Fibroblast of lung (primary cell): ENCODE measurements around the gene KRTAP6-2. TPM values are rescaled to one million over a fixed set of nuclear protein-coding genes. Genes with fewer than 3 reads are reported as not detected.

Experiments used
- DNase-seq, 2 donors: peaks; one replicate each; pipeline versions ENCODE4 v3.0.0 to v3.0.0-alpha.2; 2010; ENCODE audit warnings: low read depth in 2 of 2
- H2AFZ ChIP-seq: 2 replicates; pipeline ENCODE4 v1.5.1; 2012; ENCODE audit warnings: low read length, control low read depth, inconsistent platforms
- H3K27ac ChIP-seq: 2 replicates; pipeline ENCODE4 v1.5.1; 2011; ENCODE audit warnings: low read length, control low read depth; ENCODE audit not compliant: insufficient read depth
- H3K27me3 ChIP-seq: 2 replicates; pipeline ENCODE4 v1.5.1; 2011; ENCODE audit warnings: mild to moderate bottlenecking, low read length; ENCODE audit not compliant: control insufficient read depth, insufficient read depth
- H3K36me3 ChIP-seq: 2 replicates; pipeline ENCODE4 v1.5.1; 2011; ENCODE audit warnings: low read length; ENCODE audit not compliant: control insufficient read depth, insufficient read depth
- H3K4me1 ChIP-seq: 2 replicates; pipeline ENCODE4 v1.5.1; 2011; ENCODE audit warnings: low read length; ENCODE audit not compliant: control insufficient read depth, insufficient read depth; ENCODE audit errors: extremely low read depth
- H3K4me2 ChIP-seq: 2 replicates; pipeline ENCODE4 v1.5.1; 2011; ENCODE audit warnings: low read length, control low read depth; ENCODE audit not compliant: insufficient read depth; ENCODE audit errors: extremely low read depth
- H3K4me3 ChIP-seq, 4 experiments: fragments of 200-600 bp in 1 of 4; sonication (generic) in 1 of 4; replicated peaks in 1 of 4; 2 replicates each; pipeline ENCODE4 v1.5.1; 2011 to 2016; ENCODE audit warnings: low read length in 4 of 4, low read depth in 3 of 4, mild to moderate bottlenecking in 3 of 4, control low read depth in 2 of 4, inconsistent platforms in 1 of 4, mixed read lengths in 1 of 4; ENCODE audit not compliant: insufficient read depth in 1 of 4; ENCODE audit errors: control extremely low read depth in 1 of 4
- H3K79me2 ChIP-seq: 2 replicates; pipeline ENCODE4 v1.5.1; 2012; ENCODE audit warnings: mild to moderate bottlenecking, low read length, inconsistent platforms; ENCODE audit not compliant: control insufficient read depth, insufficient read depth
- H3K9ac ChIP-seq: 2 replicates; pipeline ENCODE4 v1.5.1; 2011; ENCODE audit warnings: mild to moderate bottlenecking, low read length, control low read depth; ENCODE audit not compliant: insufficient read depth
- H3K9me3 ChIP-seq: 2 replicates; pipeline ENCODE4 v1.5.1; 2012; ENCODE audit warnings: low read depth, low read length; ENCODE audit not compliant: control insufficient read depth, insufficient read depth
- H4K20me1 ChIP-seq: 2 replicates; pipeline ENCODE4 v1.5.1; 2011; ENCODE audit warnings: low read length; ENCODE audit not compliant: control insufficient read depth, insufficient read depth; ENCODE audit errors: extremely low read depth
- CTCF ChIP-seq, 2 donors: IDR thresholded peaks in 1 of 2; conservative IDR thresholded peaks in 1 of 2; 1 replicate in 1 of 2; 2 replicates in 1 of 2; pipeline ENCODE4 v1.5.1; 2011 to 2012; ENCODE audit warnings: low read length in 2 of 2, control low read depth in 1 of 2, inconsistent platforms in 1 of 2, low read depth in 1 of 2, mild to moderate bottlenecking in 1 of 2
- EZH2 ChIP-seq: IDR thresholded peaks from 2 replicates; pipeline ENCODE4 v1.5.1; 2012; ENCODE audit warnings: low read length, control low read depth, mild to moderate bottlenecking; ENCODE audit errors: missing control alignments
- polyA plus RNA-seq, 2 donors: library from polyadenylated mRNA; depleted of rRNA in 1 of 2; stranded (reverse) in 1 of 2; unstranded in 1 of 2; fragments of >200 nt; gene quantifications; 2 replicates each; pipeline ENCODE4 v1.2.1, GENCODE V29; 2011 to 2012; ENCODE audit warnings: missing spikeins in 1 of 2
- total RNA-seq: library from RNA; depleted of rRNA; stranded (reverse); fragments of >200 nt; gene quantifications from 2 replicates; pipeline ENCODE4 v1.2.1, GENCODE V29; 2014

KRTAP6-2 gene
- total and polyA plus RNA-seq, 2 donors (not counting 1 experiment from before 2014, with no cell fraction given) = not detected

GRCh38 chr21:30590297-30590696, 8.4 kb downstream of the KRTAP6-2 start, which contains the start of gene KRTAP22-2:
TSS of gene KRTAP22-2 (minus strand) at chr21:30590397.
- H2AFZ ChIP-seq = no peak within 1 kb of the TSS
- TF ChIP-seq CTCF (conservative IDR thresholded peaks at IDR 0.05 in 1 of 2, IDR thresholded peaks at IDR 0.05 in 1 of 2; ENCODE audit: low read depth in 1 of 2, low read length in 2 of 2) (no peak), EZH2 (no peak)
- H4K20me1 ChIP-seq = no peaks in the 10 kb centered on the region
- no peak within 1 kb of the TSS for H3K27ac ChIP-seq
- H3K4me2 ChIP-seq = no peak within 1 kb of the TSS
- H3K4me1 ChIP-seq = no peaks in the 10 kb centered on the region
- no peaks in the 10 kb centered on the region for H3K79me2 ChIP-seq
- no peak within 1 kb of the TSS for H3K4me3 ChIP-seq
- H3K27me3 ChIP-seq = no peaks in the 10 kb centered on the region
- no peak within 1 kb of the TSS for H3K9ac ChIP-seq
- no peaks in the 10 kb centered on the region for H3K36me3 ChIP-seq
- no peak for DNase-seq
- H3K9me3 ChIP-seq = no peaks in the 10 kb centered on the region

- H3K4me2 ChIP-seq = no peak overlapping the region
- no peak overlapping the region for H3K4me3 ChIP-seq
- H3K9ac ChIP-seq = no peak overlapping the region
- no peaks in the 10 kb centered on the region for H3K79me2 ChIP-seq
- no peak overlapping the region for H3K27ac ChIP-seq
- H3K9me3 ChIP-seq = no peaks in the 10 kb centered on the region
- no peaks in the 10 kb centered on the region for H4K20me1 ChIP-seq
- H3K36me3 ChIP-seq = no peaks in the 10 kb centered on the region
- no peaks in the 10 kb centered on the region for H3K4me1 ChIP-seq
- no peak overlapping the region for H2AFZ ChIP-seq
- TF ChIP-seq CTCF (conservative IDR thresholded peaks at IDR 0.05 in 1 of 2, IDR thresholded peaks at IDR 0.05 in 1 of 2; ENCODE audit: low read depth in 1 of 2, low read length in 2 of 2) (no peak), EZH2 (no peak)
- DNase-seq = no peak
- no peaks in the 10 kb centered on the region for H3K27me3 ChIP-seq
Measured at GRCh38 chr21:30582870-30583269, 15.8 kb downstream of the KRTAP6-2 start.

- H3K36me3 ChIP-seq = no peaks in the 10 kb centered on the region
- no peaks in the 10 kb centered on the region for H3K79me2 ChIP-seq
- H3K27me3 ChIP-seq = no peaks in the 10 kb centered on the region
- no peaks in the 10 kb centered on the region for H3K9me3 ChIP-seq
- no peaks in the 10 kb centered on the region for H4K20me1 ChIP-seq
- TF ChIP-seq CTCF (conservative IDR thresholded peaks at IDR 0.05 in 1 of 2, IDR thresholded peaks at IDR 0.05 in 1 of 2; ENCODE audit: low read depth in 1 of 2, low read length in 2 of 2) = no peak
- no peak overlapping the region for H3K9ac ChIP-seq
- no peak overlapping the region for H3K27ac ChIP-seq
- H3K4me2 ChIP-seq = no peak overlapping the region
- H2AFZ ChIP-seq = no peak overlapping the region
- no peak for DNase-seq
- no peaks in the 10 kb centered on the region for H3K4me1 ChIP-seq
- no peak overlapping the region for H3K4me3 ChIP-seq
Measured at GRCh38 chr21:30580132-30580531, 18.6 kb downstream of the KRTAP6-2 start.
